GM12872 (cell line): ENCODE measurements around the gene BSND.

Experiments used
- CTCF ChIP-seq: IDR thresholded peaks from 3 replicates; pipeline ENCODE4 v1.5.1; 2011; ENCODE audit warnings: low read depth, mild to moderate bottlenecking, low read length, moderate library complexity; ENCODE audit not compliant: insufficient read depth

BSND gene

GRCh38 chr1:55046871-55047270 lies 48.1 kb downstream of the BSND start:
- no peak for TF ChIP-seq CTCF

- no peak for TF ChIP-seq CTCF
Measured at GRCh38 chr1:55047611-55048010, 48.9 kb downstream of the BSND start.

GRCh38 chr1:55048453-55049270 lies 49.9 kb downstream of the BSND start:
- TF ChIP-seq CTCF, result no peak

GRCh38 chr1:55049271-55049913 lies 50.7 kb downstream of the BSND start:
- no peak for TF ChIP-seq CTCF

GRCh38 chr1:55049914-55050278 lies 51.2 kb downstream of the BSND start:
- no peak for TF ChIP-seq CTCF

GRCh38 chr1:55050283-55050682 lies 51.5 kb downstream of the BSND start:
- no peak for TF ChIP-seq CTCF

GRCh38 chr1:55051169-55051568 lies 52.4 kb downstream of the BSND start:
- TF ChIP-seq CTCF, result no peak
